Mucosa of descending colon (tissue), 3 donors: Measurements from ENCODE around the gene SNX9. TPM values are rescaled to one million over a fixed set of nuclear protein-coding genes. Genes with fewer than 3 reads are reported as not detected.

ENCODE experiments used
- ATAC-seq: fragments of 200-7000 bp; cut with Tn5 transposase; one replicate; pipeline ENCODE4 v1.9.1; 2020; ENCODE audit warnings: mild to moderate bottlenecking, moderate library complexity
- DNase-seq, 3 donors: peaks; one replicate each; pipeline ENCODE4 v3.0.0-alpha.2; 2020
- H3K36me3 ChIP-seq: fragments of 200-600 bp; one replicate; pipeline ENCODE4 v1.8.0; 2021; ENCODE audit warnings: low read depth, mild to moderate bottlenecking
- H3K4me1 ChIP-seq: fragments of 200-600 bp; one replicate; pipeline ENCODE4 v1.8.0; 2021; ENCODE audit warnings: low read depth, mild to moderate bottlenecking
- H3K4me3 ChIP-seq: fragments of 200-600 bp; one replicate; pipeline ENCODE4 v1.8.0; 2021; ENCODE audit warnings: mild to moderate bottlenecking
- H3K9me3 ChIP-seq: fragments of 200-600 bp; one replicate; pipeline ENCODE4 v1.8.0; 2021; ENCODE audit warnings: mild to moderate bottlenecking
- intact Hi-C, 2 donors: fragments of 100-400 bp; cut with DNase I in 1 of 2; cut with micrococcal nuclease in 1 of 2; formaldehyde crosslinking; loops; one replicate each; pipeline versions ENCODE4 v1.11.0 to v1.11.1; 2022; cut with DNase I, micrococcal nuclease
- total RNA-seq, 3 donors: library from RNA; stranded (reverse); fragmentation: NEBNext Ultra II Directional in 2 of 3; extraction: Animal tissue kit (Norgen Biotek cat#: 25700) in 2 of 3; gene quantifications; one replicate each; pipeline versions ENCODE4 v1.2.1 to v1.2.4, GENCODE V29; 2021 to 2023
- TF ChIP-seq, protein P1 (sequence below): fragments of 200-600 bp; IDR thresholded peaks from one replicate; pipeline ENCODE4 v1.8.0; 2022; ENCODE audit warnings: antibody characterized with exemption, mild to moderate bottlenecking
- donor health status: DM: no; HTN: no; CAD: no; lungs with moderate emphysema.
- donor health status: DM: no; HTN: no; CAD: no.
- donor health status: DM: no; HTN: yes; CAD: no.

SNX9 gene
- total RNA-seq, 3 donors from 2014 or later = 55.0 to 69.6 (median 68.0) TPM

- intact Hi-C loops = no loop called here
- TF ChIP-seq, protein P1, sequence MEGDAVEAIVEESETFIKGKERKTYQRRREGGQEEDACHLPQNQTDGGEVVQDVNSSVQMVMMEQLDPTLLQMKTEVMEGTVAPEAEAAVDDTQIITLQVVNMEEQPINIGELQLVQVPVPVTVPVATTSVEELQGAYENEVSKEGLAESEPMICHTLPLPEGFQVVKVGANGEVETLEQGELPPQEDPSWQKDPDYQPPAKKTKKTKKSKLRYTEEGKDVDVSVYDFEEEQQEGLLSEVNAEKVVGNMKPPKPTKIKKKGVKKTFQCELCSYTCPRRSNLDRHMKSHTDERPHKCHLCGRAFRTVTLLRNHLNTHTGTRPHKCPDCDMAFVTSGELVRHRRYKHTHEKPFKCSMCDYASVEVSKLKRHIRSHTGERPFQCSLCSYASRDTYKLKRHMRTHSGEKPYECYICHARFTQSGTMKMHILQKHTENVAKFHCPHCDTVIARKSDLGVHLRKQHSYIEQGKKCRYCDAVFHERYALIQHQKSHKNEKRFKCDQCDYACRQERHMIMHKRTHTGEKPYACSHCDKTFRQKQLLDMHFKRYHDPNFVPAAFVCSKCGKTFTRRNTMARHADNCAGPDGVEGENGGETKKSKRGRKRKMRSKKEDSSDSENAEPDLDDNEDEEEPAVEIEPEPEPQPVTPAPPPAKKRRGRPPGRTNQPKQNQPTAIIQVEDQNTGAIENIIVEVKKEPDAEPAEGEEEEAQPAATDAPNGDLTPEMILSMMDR = no peak
- DNase-seq = no peak
- Histone ChIP-seq H3K36me3 (no peaks in the 10 kb centered on the region), H3K4me1 (peaks cover 26% of the 10 kb centered on the region), H3K9me3 (no peaks in the 10 kb centered on the region), H3K4me3 (no peak overlapping the region)
- ATAC-seq = no peak
Measured at GRCh38 chr6:157990321-157991066, 167.4 kb downstream of the SNX9 start.

- intact Hi-C loops = no loop called here
- Histone ChIP-seq H3K9me3 (no peaks in the 10 kb centered on the region), H3K36me3 (no peaks in the 10 kb centered on the region), H3K4me1 (peaks cover 24% of the 10 kb centered on the region), H3K4me3 (no peak overlapping the region)
- DNase-seq (no peak), ATAC-seq (no peak)
- TF ChIP-seq, protein P1 = no peak
Measured at GRCh38 chr6:157991067-157991432, 168.0 kb downstream of the SNX9 start.

- peaks cover 21% of the 10 kb centered on the region for H3K4me1 ChIP-seq
- H3K9me3 ChIP-seq = no peaks in the 10 kb centered on the region
- TF ChIP-seq, protein P1 = no peak
- DNase-seq (no peak), ATAC-seq (no peak)
- no peaks in the 10 kb centered on the region for H3K36me3 ChIP-seq
- no peak overlapping the region for H3K4me3 ChIP-seq
- intact Hi-C loops = no loop called here
Measured at GRCh38 chr6:157993076-157993475, 170.0 kb downstream of the SNX9 start.

DNA sequence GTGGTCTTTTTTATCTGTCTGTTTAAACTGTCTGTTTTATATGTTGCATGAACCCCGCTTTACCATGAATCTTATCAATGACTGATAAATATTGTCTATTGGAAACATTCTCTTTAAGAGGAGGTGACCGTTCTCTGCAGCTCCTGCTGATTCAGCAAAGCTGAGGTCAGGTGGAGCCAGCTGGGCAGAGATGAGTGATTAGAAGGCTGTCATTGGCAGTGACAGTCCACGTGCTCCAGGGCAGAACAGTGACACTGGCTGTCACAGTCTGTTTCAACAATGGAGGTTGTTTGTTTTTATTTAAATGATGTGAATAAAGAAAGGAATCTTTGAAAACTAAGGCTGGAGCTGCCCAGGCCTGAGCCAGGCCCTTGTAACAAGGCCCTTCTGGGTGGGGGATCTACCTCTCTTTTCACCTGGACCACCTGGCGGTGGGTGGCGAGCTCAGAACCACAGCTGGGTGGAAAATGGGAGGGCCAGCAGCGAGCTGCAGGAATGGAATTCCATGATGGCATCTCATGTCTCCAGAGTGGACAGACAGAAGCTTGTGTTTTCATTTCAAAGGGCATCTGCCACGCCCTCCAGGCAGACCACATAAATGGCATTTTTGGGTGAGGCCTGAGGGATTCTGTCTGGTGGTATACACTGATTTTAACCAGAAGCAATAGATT is 171.2 kb downstream of the SNX9 start:
- DNase-seq = no peak
- no peak overlapping the region for H3K4me3 ChIP-seq

More for the DNA sequence above, 171.2 kb downstream of the SNX9 start:
- intact Hi-C loops = no loop called here
- TF ChIP-seq, protein P1 = no peak
- peaks cover 23% of the 10 kb centered on the region for H3K4me1 ChIP-seq
- ATAC-seq = peak; percentile 54
- H3K9me3 ChIP-seq = no peaks in the 10 kb centered on the region
- H3K36me3 ChIP-seq = no peaks in the 10 kb centered on the region

Other genes starting within 250 kb of the SNX9 start
- gene SYNJ2, start 158.6 kb downstream of the SNX9 start, total RNA-seq = 10 to 100 TPM; 28.3 to 45.9 (median 39.6) TPM